HG03159 (cell line): Measurements from ENCODE around the gene VPS45.

Experiments
- ATAC-seq: cut with Tn5 transposase; IDR thresholded peaks from one replicate; pipeline ENCODE4 v1.9.1; 2021; ENCODE audit warnings: mild to moderate bottlenecking, moderate library complexity; ENCODE audit not compliant: unreplicated experiment

Gene VPS45

DNA sequence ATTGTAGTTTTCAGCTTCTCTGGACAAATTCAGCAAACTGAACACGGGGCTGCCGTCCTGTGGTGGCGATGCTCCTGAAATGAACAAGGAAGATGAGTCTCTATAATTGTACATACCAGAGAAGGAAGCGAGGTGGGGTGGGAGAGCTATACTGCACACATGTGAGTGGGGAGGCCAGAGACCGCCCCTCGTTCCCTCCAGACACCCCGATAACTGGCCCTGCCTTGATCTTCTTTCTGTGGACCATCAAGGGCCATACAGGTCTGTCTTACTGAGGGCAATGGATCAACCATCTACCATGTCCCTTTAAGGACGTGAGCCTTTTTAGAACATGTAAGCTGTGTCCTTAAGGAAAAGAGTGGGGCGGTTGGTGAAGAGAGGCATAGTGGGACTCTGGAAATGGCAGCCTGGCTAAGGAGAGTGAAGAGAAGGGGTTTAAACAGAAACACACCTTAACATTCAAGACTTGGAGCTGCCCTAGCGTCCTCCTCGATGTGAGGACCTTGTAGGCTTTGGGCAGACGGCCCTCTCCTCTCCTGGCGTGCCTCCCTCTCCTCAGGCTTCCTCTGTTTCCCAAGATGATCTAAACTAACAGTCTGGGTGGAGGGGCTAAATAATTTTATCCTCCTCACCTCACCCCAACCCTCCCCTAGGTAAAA is 88.0 kb downstream of the VPS45 start:
- no peak for ATAC-seq

DNA sequence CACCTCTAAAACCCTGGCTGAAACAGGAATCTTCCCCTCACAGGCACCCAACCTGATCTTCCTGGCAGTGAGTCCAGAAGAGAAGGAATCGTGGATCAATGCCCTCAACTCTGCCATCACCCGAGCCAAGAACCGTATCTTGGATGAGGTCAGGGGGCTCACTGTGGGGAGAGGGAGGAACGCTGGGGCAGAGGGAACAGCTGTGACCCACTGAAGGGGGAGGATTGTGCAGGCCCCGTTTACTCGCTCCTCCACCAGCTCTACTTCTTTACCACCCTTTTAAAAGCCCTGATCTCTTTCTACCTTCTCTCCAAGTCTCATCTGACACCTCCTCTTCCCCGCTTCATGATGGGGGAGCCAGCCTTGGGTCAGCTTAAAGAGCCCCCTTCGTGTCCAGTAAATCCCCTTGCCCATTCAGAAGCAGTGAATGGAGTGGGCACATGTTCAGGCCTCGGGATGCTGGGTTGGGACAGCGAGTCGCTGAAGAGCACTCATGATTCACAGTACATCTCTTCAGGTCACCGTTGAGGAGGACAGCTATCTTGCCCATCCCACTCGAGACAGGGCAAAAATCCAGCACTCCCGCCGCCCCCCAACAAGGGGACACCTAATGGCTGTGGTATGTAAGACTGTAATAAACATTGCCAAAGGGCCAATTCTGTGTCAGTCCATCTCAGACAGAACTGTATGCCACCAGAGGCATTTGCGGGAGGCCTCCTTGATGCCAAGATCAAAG is 89.5 kb downstream of the VPS45 start:
- no peak for ATAC-seq

- ATAC-seq = no peak
Measured at GRCh38 chr1:150159550-150159949, 92.0 kb downstream of the VPS45 start.

- ATAC-seq = no peak
Measured at GRCh38 chr1:150160964-150161621, 93.5 kb downstream of the VPS45 start.

- no peak for ATAC-seq
Measured at GRCh38 chr1:150161747-150162581, 94.4 kb downstream of the VPS45 start.

- ATAC-seq = no peak
Measured at GRCh38 chr1:150162582-150162861, 94.9 kb downstream of the VPS45 start.

DNA sequence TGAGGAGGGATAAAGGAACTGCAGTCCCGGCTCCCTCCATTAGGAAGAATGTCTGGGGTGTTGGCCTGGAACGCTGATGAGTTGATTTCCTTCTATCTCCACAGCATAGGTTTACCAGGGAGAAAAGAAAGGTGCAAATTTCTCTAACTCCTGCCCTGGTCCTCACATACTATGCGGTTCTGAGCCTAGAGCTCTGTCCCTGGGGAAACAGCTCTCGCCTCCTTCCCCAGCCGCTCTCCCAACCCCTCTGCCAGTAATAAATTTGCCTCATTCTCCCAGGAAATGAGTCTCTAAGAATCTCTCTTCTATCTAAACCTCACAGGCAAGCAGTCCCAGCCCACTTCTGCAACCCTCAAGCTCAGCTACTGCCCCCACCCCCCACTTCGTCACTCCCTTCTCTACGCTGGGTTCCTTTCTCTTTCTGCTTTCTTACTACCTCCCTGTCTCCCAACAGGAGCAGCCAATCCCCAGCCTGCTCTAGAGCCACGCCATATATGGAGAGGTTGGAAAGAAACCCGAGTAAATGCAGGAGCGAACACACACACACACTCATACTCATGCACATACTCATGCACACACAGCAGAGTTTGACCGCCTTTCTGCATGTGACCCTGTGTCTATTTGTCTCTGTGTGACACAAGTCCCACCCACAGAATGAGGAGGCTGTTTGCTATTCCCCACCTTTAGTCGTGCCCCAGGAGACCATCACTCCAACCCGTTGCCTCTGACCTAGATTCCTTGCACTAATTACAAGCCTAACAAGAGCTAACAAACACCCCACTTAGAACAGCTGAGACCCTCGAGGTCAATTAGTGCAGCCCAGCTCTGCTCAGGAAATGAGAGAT is 95.5 kb downstream of the VPS45 start:
- ATAC-seq = peak; percentile 30

DNA sequence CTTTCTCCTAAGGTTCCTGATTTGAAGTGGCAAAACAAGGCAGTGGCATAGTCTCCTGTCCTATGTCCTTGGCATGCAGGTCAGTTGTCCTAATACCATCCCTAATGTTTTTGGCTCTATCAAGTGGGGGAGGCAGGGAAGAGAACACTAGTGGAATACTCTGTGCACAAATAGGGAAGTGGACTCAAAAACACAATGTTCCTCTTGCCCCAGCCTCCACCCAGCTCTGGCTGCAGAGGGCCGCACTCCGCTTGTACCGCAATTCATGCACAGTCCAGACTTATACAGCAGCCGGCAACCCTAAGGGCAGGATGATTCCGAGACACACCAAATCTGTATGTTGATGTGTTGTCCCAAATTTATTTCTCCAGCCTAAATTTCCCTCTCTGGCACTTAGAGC is 96.6 kb downstream of the VPS45 start:
- no peak for ATAC-seq

DNA sequence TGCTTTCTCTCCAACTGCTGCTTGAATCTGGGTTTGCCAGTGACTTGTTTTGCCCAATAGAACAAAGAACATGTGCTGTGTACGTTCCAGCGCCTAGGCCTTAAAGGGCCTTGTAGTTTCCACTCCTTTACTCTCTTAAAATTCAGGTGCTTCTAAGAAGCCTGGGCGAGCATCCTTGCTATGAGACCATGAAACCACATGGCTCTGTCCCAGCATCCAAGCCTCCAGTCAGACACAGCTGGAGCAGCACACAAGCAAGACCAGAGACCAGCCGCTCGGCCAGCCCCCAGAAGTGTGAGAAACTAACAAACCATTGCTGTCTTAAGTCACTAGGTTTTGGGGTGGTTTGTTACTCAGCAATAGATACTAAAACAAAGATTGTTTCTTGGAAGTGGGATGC is 97.2 kb downstream of the VPS45 start:
- ATAC-seq = no peak

DNA sequence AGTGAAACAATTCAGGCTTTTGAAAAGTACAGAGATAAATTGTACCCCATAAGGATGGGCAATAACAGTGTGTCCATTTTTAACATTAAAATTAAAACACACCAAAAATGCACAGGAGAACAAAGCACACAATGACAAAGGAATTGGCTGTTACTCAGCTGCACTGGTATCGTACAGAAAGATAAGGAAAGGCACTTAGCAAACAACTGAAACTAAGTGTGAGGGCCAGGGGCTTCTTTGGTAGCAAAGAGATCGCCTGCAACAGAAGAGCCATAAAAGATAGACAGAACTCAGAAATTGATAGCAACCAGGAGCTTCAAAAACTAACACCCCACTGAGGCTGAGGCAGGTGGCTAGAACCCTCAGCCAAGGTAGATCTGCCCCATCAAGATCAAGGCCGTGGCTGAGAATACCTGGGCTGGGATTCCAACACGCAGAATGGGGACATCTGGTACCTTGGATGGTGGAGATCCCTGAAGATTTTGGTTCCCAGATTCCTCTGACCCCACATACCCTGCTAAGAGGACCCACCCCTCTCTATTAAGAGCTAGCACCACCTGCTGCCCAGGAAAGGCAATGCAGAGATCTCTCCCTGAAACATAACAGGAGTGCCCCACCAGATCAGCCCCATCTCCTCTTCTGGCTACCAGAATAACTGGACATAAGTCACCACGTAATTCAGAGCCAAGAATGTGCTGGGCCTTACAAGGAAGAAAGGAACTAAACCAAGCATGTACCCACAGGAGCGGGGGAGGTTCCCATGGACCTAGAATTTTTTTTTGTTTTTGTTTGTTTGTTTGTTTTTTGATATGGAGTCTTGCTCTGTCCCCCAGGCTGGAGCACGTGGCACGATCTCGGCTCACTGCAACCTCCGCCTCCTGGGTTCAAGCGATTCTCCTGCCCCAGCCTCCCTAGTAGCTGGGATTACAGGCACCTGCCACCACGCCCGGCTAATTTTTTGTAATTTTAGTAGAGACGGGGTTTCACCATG is 98.3 kb downstream of the VPS45 start:
- no peak for ATAC-seq

GRCh38 chr1:150168960-150169601 is 101.5 kb downstream of the VPS45 start:
- ATAC-seq = no peak

DNA sequence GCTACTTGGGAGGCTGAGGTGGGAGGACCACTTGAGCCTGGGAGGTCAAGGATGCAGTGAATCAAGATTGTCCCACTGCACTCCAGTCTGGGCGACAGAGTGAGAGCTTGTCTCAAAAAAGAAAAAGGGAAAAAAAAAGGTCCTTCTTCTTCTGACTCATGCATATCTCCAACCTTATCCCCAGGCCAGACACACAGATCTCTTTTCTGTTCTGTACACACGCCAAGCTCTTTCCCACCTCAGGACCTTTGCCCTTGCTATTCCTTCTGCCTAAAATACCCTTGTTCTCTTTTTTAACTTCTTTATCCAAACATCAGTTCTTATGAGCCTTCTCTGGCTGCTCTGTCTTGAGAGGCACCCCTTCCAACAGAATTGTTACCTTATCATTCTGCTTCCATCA is 104.2 kb downstream of the VPS45 start:
- ATAC-seq = no peak

GRCh38 chr1:150173141-150173585 is 105.6 kb downstream of the VPS45 start:
- ATAC-seq = no peak

DNA sequence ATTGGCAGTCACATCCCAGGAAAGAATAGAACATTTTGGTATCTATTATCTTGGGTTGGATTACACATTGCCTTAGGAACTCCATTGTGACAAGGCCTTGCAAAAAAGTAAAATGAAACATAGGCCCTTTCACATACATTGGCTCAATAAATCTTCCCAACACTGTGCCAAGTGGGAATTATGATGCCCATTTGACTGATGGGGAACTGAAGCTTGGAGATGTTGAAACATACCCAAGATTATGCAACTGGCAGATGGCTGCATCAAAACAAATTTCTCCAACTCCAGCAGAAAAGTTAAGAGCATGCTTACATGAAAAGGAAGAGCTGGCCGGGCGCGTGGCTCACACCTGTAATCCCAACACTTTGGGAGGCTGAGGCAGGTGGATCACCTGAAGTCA is 109.0 kb downstream of the VPS45 start:
- no peak for ATAC-seq

DNA sequence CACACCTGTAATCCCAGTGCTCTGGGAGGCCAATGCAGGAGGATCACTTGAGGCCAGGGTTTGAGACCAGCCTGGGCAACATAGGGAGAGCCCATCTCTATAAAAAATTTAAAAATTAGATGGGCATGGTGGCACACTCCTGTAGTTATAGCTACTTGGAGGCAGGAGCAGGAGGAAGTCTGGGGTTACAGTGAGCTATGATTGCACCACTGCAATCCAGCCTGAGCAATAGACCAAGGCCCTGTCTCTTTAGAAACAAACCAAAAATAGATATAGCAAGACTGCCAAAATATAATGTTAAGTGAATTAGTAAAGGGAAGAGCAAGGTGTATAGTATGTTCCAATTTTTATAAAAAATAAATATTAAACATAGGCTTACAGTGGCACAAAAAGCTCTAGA is 111.0 kb downstream of the VPS45 start:
- ATAC-seq = no peak

DNA sequence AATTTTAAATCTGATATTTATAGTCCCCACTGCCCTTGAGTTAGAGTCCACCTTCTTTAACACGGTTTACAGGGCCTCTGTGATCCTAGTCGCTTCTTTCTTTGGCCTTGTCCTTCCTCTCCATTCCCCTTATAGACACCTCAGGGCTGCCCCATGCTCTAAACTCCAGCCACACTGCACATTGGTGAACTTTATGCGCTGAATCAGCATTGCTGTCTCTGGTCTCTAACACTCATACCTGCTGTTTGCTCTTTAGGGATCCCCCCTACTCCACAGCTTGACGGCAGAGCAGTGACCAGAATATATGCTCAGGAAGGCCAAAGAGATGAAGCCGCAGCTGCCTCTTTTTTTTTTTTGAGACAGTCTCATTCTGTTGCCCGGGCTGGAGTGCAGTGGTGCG is 112.3 kb downstream of the VPS45 start:
- no peak for ATAC-seq

GRCh38 chr1:150180474-150180873 is 112.9 kb downstream of the VPS45 start:
- ATAC-seq = no peak

DNA sequence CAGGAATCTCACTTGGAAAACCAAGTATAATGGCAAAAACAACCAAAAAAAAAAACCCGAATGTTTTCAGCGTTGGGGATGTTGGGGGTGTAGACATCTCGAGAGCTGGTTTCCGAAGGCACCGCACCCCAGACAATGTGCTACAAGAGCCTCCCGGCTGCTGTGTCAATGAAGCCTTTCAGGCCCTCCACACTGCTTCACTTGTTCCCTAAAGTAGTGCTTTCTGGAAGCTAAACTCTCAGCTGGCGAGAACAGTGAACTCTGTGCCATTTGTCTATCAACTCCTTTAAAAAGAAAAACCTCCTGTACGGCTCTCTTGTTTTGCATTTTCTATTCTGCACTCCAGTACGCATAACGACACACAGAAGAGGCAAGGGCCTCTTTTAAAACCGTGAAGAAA is 114.7 kb downstream of the VPS45 start:
- no peak for ATAC-seq

DNA sequence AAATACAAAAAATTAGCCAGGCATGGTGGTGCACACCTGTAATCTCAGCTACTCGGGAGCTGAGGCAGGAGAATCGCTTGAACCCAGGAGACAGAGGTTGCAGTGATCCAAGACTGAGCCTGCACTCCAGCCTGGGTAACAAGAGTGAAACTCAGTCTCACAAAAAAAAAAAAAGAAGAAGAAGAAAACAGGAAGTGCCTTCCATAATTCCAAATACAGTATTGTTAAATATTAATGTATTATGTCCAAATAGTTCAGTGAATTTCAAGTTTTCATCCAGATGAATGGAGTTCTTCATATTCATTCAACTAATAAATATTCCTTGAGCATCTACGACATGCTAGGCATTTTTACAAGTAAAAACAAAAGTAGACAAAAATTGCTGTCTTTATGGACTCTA is 115.5 kb downstream of the VPS45 start:
- no peak for ATAC-seq
